ENCODE measurements around the gene YIPF3. TPM values are rescaled to one million over a fixed set of nuclear protein-coding genes. Genes with fewer than 3 reads are reported as not detected.
A peak's percentile ranks its signal among the peaks of the same experiment; 100 is the strongest.
"Not testable (repeated sequence)": the region's sequence is repeated elsewhere in the genome, so short reads cannot be mapped to it uniquely, and the experiment has no call there.

YIPF3 gene
- total RNA-seq, 1 donor from 2014 or later = 84.6 TPM

DNA sequence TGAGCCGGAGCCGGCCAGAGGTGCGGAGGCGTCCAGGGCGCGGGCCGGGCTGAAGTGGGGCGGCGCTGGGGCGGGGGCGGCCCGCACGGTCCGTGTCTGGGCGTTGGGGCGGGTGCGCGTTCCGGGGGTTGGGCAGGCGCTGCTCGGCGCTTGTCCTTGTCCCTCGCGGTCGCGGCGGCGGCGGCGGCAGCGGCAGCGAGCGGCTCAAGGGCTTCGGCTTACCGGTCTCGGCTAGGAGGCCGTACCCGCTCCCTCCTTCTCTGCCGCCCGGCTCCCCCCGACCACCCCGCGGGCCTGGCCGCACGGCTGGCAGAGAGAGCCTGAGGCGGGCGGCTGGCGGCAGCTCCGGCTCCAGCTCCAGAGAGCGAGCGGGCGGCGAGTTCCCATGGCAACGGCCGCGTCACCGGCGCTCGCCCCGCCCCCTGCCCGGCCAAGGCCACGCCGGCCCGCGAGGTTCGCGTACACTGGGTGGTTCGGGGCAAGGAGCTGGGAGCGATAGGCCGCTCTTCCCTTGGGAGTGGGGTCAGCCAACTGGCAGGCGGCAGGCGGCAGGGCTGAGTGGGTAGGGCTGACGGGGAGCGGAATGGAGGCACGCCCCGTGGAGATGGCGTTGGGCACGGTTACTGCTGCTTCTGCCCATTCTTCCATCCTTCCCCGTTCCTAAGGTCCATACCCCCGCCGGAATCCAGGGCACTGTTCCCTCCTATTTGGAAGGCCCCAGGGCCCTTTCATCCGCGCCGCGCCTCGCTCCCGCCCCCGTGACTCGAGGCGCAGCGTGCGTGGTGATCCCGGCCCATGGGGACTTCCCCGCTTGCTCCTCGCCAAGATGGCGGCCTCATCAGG lies 6.5 kb downstream of the YIPF3 start, which contains the start of gene LRRC73:
Gene LRRC73, minus strand, starts transcription at position 363 of the 843 bp plus-strand sequence. CDS start 561 bp downstream, outside the sequence.
- peak; percentile 87 for DNase-seq (ENCODE audit: low spot score)

DNA sequence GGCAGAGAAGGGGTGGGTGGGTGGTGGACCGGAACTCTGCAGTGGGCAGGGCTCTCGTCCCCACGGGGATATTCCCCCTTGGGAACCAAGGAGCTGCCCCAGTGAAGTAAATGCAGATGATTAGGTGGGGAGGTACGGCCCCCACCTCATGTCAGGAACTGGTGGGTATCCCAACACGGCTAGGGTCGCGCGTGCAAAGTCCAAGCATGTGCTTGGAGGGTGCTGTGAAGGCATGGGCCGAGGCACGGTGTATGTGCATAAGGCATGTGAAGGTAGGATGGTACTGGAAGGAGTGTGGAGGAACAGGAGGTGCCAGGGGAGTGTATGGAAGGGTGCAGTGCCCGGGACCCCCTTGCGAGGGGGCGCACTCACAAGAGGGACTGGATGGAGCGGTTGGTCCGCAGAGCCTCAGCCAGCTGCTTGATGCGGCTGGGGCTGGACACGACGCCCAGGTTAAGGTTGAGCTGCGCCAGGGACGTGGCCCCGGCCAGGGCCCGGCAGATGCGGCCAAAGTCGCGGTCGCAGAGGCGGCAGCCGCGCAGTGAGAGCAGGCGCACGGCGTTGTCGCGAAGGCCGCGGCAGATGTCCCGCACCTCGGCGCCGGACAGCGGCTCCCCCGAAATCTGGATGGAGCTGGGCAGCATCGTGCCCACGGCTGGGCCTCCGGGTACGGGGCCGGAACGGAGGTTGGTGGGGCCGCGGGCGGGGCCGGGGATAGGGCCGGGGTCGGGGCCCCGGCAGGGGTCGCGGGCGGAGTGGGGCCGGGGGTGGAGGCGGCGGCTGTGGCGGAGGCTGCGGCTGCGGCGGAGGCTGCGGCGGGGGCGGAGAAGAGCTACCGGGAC lies 7.4 kb downstream of the YIPF3 start:
- DNase-seq (ENCODE audit: low spot score) = no peak

DNA sequence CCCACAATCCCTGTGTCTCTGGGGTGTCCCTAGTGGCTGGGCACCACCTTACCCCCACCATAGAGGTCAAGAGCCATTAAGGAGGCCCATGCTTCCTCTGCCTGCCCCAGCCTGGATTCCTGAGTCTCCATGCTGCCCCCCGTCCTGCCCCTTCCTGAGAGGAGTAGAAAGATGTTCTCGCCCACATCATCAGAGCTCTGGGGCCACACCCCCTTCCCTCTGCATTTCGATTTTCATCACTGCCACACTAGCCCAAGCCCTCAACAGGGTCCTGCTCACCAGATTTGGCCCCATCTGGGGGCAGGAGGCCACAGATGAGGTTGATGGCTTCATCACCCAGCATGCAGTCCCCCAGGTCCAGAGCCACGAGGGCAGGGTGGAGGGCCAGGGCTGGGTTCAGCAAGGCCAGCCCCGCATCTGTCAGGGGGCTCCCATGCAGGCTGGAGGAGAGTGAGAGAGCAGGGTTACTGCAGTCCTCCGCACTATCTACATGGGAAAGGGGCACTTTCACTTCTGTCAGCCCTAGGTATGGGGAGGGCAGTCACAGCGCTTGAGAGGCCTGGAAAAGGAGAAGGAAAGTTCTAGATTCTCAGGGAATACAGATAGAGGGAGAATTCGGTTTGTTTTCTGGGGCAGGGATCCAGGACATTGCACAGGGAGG lies 8.1 kb downstream of the YIPF3 start:
- no peak for DNase-seq (ENCODE audit: low spot score)

DNA sequence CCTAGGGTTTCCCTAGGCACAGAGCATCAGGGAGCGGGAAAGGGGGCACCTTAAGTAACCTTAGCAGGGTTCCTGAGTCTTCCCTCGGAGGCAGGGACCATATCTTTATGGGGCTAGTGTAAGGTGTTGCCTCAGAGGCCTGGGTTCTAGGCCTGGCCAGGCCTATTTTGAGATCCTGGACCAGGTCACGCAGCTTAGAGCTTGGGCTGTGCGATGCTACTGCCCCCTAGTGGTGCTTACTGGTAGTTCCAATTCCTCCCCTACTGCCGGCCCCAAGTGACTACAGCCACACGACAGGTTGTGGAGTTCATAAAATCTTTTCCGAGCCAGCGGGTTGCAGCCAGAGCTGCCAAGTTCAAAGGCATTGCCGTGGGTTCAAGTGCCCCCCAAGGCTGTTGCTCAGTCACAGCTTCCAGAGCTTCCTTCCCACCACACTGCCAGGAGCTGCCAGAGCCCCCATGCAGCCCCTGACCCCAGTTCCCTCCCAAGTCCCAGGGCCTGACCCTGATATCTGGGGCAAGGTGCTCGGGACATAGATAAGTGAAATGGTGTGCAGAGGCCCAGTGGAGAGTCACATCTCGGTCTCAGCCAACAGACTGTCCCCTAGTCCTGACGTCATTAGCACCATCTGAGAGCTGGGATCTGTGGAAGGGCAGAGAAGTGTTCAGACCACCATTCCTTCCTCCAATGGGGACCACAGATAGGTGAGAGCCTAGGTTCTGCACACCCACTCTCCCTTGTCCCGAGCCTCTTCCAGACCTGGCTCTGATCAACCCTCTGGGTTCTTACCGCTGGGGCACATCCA lies 9.9 kb downstream of the YIPF3 start:
- DNase-seq (ENCODE audit: low spot score) = peak; percentile 87

DNA sequence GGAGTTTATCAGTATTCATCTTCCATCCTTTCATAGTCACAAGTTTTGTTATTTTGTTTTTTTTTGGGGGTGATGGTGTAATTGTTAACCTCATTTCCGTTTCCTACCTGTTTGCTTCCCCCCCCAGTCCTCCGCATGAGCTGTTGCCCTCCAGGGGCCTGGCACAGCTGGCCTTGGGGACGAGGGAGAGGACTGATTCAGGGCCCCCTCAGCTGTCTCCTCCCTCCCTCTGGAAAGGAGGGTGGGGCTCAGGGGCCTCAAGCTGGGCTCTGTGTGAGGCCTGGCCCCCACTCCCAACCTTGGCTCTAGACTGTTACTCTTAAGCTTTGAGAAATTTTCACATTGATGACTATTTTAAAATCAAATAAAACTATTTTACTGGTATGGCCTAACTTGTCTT lies 10.6 kb downstream of the YIPF3 start:
- no peak for DNase-seq (ENCODE audit: low spot score)

DNA sequence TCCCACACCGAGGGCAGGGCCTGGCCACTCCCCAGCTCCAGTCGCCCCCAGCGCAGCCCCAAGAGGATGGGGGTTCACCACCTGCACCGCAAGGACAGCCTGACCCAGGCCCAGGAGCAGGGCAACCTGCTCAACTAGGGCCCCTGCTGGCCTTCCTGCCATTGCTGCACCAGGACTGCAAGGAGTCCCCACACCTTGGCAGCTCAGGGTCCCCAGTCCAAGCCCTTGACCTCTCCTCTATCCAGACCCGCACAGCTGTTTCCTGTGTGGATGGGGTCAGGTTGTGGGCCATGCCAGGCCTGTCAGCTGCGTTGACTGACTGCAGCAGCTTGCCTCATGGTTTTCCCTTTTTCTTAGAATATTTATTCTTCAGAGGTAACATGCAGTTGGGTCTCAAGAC lies 11.0 kb downstream of the YIPF3 start:
- DNase-seq (ENCODE audit: low spot score) = no peak

DNA sequence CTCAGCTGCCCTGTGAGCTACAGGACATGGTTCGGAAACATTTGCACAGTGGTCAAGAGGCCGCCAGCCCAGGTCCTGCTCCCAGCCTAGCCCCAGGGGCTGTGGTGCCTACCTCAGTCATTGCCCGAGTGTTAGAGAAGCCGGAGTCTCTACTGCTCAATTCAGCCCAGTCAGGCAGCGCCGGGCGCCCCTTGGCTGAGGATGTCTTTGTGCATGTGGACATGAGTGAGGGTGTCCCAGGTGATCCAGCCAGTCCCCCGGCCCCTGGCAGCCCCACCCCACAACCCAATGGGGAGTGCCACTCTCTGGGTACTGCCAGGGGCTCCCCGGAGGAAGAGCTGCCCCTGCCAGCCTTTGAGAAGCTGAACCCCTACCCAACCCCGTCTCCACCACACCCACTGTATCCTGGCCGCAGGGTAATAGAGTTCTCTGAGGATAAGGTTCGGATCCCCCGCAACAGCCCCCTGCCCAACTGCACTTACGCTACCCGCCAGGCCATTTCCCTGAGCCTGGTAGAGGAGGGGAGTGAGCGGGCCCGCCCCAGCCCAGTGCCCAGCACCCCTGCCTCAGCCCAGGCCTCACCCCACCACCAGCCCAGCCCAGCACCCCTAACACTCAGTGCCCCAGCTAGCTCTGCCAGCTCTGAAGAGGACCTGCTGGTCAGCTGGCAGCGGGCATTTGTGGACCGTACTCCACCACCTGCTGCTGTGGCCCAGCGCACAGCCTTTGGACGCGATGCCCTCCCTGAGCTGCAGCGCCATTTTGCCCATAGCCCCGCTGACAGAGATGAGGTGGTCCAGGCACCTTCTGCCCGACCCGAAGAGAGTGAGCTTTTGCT lies 11.8 kb downstream of the YIPF3 start:
- no peak for DNase-seq (ENCODE audit: low spot score)

DNA sequence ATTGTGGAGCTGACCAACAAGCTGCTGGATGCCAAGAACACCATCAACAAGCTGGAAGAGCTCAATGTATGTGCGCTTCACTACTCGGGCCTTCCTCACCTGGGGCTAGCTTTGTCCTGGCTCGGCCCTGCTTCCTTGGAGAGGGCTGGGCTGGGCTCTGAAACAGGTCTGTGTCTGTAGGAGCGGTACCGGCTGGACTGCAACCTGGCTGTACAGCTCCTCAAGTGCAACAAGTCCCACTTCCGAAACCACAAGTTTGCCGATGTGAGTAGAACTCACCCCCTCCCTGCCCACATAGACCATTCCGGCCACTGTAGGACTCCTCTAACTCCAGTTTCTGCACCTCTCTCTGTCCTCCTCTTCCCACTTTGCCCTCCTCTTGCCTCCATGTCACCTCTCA lies 13.3 kb downstream of the YIPF3 start:
- DNase-seq (ENCODE audit: low spot score) = no peak

DNA sequence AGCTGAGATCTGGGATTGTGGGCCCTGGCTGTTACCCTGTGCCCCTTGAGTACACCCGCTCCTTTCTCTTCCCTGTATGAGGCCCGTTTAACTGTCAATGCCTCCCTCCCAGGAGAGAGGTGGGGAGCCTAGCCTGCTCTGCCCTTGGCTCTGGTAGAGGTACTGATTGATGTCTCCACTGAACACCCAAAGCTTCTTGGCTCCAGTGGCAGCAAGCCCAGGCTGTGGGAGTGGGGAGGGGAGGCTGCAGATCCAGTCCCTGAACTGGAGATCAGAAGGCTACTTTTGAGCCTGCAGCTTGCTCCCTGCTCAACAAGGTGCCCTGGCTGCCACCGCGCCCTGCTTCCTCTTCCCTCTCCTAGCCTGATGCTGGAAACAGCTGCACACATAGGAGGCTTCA lies 14.1 kb downstream of the YIPF3 start:
- no peak for DNase-seq (ENCODE audit: low spot score)

DNA sequence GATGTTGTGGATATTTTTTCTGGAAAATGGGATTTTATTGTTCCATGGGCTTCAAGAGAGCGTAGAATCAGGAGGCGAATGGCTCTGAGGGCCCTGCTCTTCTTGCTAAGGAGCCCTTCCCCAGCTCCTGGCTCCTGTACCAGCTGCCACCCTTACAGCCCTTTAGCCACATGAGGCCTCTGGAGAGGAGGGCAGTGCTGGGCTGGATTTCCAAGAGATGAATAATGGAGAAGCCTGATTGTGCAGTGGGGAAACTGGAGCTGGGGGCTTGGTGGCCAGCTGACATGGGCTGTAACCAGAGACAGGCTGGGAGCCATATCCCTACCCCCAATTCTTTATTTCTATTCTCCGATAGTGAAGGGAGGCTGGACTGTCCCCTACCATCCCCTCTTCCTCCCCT lies 15.8 kb downstream of the YIPF3 start:
- no peak for DNase-seq (ENCODE audit: low spot score)

DNA sequence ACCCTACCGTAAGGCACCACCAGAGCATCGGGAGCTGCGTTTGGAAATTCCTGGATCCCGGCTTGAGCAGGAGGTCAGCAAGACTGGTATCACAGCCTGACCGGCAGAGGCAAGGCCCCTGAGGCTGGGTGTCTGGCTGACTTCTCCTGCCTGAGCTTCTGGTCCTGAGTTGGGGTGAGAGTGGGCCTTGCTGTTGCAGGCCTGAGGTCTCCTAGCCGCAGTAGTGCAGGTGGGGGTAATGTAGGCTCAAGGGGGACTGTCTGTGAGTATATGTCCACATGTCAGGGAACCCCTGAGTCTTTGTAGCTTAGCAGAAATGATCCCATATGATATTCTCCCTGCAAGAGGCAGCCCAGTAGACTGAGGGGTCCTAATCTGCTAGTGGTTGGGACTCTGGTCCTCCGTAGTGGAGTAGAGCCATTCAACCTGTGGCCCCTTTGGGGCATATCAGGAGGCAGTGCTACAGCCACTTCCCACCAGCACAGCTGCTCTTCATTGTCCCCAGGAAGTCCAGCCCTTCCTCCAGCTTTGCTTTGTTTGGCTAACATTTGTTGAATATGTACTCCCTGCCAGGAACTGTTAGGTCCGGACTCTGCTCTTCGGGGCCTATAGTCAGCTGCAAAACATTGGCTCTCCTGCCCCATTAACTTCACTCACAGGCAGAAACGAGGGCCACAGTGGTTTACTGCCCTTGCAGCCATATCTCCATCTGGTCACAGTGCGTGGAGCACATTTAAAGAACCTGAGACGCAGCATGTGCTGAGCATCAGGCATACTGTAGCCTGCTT lies 17.5 kb downstream of the YIPF3 start:
- DNase-seq (ENCODE audit: low spot score) = no peak

DNA sequence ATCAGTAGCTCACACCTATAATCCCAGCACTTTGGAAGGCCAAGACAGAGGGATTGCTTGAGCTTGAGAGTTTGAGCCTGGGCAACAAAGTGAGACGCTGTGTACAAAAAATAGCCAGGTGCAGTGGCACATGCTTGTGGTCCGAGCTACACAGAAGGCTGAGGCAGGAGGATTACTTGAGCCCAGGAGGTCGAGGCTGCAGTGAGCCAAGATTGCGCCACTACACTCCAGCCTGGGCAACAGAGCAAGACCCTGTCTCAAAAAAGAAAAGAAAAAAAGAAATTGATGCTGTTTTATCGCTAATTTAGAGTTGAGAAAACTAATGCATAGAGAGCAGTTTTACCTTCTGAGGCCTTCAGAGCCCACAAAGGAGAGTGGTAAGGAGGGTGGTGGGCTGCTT lies 18.4 kb downstream of the YIPF3 start:
- not testable (repeated sequence) for DNase-seq (ENCODE audit: low spot score)

DNA sequence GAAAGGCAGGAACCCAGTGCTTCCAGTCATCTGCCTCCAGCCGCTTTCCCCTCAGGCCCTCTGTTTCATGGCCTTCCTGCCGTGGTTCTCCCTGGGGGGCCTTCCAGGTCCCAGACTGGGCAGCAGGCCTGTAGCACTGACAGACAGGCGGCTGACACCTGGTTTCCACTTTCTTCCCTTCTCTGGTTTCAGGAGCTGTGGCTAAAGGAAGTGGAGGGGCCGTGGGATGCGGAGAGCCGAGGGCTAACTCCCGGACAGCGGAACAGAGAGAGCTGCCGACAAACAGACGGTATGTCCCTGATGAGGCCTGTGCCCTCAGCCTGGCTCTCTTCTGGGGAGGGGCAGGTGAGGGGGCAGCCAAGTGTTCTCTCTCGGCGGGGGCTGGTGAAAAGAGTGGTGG lies 19.0 kb downstream of the YIPF3 start:
- no peak for DNase-seq (ENCODE audit: low spot score)

DNA sequence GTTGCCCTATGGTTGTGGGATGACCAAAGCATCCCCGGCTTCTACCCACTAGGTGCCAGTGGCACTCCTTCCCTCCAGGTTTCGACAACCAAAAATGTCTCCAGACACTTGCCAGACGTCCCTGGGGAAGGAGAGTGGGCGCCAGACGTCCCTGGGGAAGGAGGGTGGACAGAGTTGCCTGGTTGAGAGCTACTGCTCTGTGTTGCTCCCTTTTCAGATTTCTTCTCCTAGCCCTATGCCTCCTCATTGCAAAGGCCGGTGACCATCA lies 19.7 kb downstream of the YIPF3 start:
- no peak for DNase-seq (ENCODE audit: low spot score)

DNA sequence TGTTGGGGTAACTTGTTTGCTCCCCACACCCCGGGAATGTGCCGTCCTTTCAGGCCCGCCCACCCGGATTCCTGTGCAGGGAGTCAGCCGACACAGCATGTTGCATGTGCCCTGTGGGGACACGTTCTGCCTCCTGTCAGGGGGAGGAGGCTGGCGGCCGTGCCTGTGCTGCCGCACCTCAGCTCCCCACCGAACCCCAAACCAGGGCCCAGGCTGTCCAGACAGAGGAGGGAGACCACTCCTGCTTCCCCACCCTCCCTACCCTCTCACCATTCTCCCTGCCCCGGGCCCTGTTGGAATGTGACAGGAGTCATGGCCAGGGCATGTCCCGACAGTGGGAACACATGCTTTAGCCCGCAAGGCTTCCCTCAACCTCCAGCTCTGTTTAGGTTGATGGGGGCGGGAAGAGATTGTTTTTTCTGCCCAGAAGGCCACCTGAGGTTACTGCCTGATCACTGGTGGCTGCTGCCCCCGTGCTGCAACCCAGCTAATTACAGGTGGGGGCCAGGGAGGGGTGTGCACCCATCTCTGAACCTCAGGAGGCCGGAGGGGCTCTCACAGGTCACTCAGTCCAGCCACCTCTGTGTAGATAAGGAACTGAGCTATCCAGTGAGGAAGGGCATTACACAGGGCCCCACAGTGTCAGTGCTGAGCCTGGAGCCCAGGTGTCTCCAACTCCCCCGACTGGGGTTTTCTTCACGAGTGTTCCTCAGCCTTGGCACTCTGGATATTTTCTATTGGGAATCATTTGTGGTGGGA lies 20.2 kb downstream of the YIPF3 start:
- peak; percentile 70 for DNase-seq (ENCODE audit: low spot score)

DNA sequence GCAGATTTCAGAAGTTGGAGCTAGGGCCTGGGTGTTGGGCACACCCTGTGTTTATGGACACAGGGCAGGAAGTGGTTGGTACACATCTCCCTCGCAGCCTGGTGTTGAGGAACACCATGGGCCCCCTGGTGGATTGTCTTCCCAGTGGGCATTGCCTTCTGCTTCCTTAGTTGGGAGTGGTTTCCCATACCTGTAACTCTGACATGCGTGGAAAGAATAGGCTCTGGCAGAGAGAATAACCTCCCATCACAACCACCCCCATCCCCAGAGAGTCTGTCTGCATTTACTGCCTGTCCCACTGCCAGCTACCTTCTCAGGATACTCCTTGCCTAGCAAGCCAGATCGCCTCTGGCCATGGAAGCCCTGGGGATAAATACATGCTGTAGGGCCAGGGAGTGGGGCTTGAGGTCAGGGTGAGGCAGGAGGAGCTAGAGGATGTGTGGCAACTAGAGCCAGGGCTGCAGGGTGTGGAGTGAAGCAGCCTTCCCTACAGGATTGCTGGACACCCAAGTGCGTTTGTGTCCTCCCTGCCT lies 21.3 kb downstream of the YIPF3 start:
- no peak for DNase-seq (ENCODE audit: low spot score)

DNA sequence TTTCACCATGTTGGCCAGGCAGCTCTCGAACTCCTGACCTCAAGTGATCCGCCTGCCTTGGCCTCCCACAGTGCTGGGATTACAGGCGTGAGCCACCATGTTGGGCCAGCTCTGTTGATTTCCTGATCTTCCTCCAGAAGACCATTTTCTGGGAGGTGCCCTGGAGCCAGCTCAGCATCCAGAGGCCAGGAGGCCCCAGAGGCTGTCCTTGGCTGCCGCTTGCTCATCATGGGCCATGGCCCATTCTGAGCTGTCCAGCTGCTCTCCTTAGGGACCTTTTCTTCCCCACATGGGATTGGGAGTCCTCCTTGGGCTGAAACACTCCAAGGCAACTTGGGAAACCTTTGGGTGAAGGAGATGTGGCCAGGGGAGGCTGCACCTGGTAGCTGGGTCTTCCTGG lies 22.0 kb downstream of the YIPF3 start:
- DNase-seq (ENCODE audit: low spot score) = no peak

DNA sequence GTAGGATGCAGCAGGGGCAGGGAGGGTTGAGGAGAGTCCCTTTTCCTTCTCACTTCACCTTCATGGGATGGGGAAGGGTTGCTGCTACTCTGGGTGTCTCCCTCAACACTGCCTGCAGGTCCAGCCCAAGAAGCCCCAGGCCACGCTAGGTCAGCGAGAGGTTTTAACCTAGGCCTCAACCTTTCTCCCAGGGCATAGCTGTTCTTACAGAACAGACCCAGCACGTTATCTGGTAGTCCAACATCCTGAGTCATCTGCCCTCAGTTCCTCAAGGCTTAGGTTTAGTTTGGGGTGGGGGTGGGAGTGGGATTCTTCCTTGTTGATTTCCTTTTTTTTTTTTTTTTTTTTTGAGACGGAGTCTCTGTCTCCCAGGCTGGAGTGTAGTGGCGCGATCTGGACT lies 22.4 kb downstream of the YIPF3 start:
- DNase-seq (ENCODE audit: low spot score) = no peak

DNA sequence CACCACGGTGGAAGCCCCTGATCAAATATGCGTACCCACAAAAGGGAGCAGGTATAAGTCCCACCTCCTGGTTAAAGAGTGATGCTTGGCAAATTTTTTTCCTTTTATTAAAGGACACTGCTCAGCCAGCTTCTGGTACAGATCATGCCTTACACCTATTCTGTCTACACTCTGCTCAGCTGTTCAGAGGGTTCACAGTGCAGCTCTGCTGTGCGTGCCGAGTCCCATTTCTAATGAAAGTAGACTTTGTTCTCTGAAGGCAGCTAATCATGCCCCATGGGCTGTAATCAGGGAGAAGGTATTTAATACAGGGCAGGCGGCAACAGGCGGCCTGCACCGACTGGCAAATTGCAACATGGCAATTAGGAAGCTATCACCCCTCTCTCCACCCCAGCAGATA lies 22.9 kb downstream of the YIPF3 start:
- DNase-seq (ENCODE audit: low spot score) = no peak

Measured in ureter (tissue), 1 donor.